Activated CD8-positive, alpha-beta memory T cell treated with anti-CD3 and anti-CD28 coated beads, Interleukin-2, amount 10 ng/mL, durations not matched to agents 7 days and 5 days (primary cell): ENCODE measurements around the gene FGG. TPM values are rescaled to one million over a fixed set of nuclear protein-coding genes. Genes with fewer than 3 reads are reported as not detected.

ENCODE experiments used
- ATAC-seq: fragments of 150-1000 bp; cut with Tn5 transposase; one replicate; pipeline ENCODE4 v1.10.0; 2021; ENCODE audit warnings: moderate library complexity
- CTCF ChIA-PET: fragments of 350-600 bp; sonication (Branson Sonifier 250); formaldehyde crosslinking; loops from one replicate; lab custom pipeline; 2021; ENCODE audit warnings: antibody characterized with exemption; lab: Charles Lee
- DNase-seq: peaks from one replicate; pipeline ENCODE4 v3.0.0-alpha.2; 2020
- H3K27ac Mint-ChIP-seq: one replicate; pipeline ENCODE4 v1.8.0; 2021; ENCODE audit warnings: mild to moderate bottlenecking, mixed read lengths
- H3K27me3 Mint-ChIP-seq: one replicate; pipeline ENCODE4 v1.8.0; 2021; ENCODE audit warnings: mixed read lengths
- H3K36me3 Mint-ChIP-seq: one replicate; pipeline ENCODE4 v1.8.0; 2021; ENCODE audit warnings: mild to moderate bottlenecking, mixed read lengths
- H3K4me1 Mint-ChIP-seq: one replicate; pipeline ENCODE4 v1.8.0; 2021; ENCODE audit warnings: mixed read lengths
- H3K4me3 Mint-ChIP-seq: one replicate; pipeline ENCODE4 v1.8.0; 2021; ENCODE audit warnings: mild to moderate bottlenecking, moderate library complexity, mixed read lengths
- H3K9me3 Mint-ChIP-seq: one replicate; pipeline ENCODE4 v1.8.0; 2022; ENCODE audit warnings: low read depth, mixed read lengths
- total RNA-seq, 2 experiments: library from RNA; stranded (reverse); gene quantifications; one replicate each; pipeline ENCODE4 v1.2.3, GENCODE V29; 2021

Gene FGG
- total RNA-seq, 2 experiments from 2014 or later: not detected

DNA sequence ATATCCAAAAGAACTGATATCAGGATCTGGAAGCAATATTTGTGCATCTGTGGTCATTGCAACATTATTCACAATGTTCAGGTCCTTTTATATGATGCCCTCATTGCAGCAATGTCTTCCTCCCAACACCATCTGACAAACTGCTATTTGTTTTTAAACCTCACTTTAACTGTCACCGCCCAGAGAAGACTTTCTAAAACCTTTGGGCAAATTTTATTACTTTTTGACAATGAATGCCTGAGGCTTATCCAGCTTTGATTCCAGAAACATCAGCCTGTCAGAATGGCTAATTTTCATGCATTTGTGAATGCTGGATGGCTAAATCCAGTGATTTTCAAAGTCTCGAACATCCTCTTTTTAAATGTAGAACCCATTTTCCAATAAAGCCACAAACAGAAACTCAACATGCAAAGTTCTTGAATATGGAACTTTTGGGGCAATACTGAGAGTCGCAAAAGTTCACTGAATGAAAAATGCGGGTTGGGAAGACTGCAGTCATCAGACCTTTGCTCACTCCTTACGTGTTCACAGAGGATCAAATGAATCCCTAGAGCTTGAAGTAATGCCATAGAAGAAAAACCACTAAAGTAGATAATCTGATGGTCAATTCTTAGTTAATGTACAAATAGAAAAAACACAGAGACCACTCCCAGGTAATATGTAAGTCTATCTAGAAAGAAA lies 39.1 kb downstream of the FGG start:
- no peak overlapping the region for H3K27ac Mint-ChIP-seq
- H3K27me3 Mint-ChIP-seq: peaks cover 3% of the 10 kb centered on the region
- DNase-seq (no peak), ATAC-seq (no peak)
- H3K4me1 Mint-ChIP-seq: no peaks in the 10 kb centered on the region
- no peaks in the 10 kb centered on the region for H3K9me3 Mint-ChIP-seq
- CTCF ChIA-PET: interaction anchor here (1.7 kb wide), 1 partner anchor 15 kb away, joined by 5 read pairs; no protein-coding TSS in a partner anchor
- no peaks in the 10 kb centered on the region for H3K36me3 Mint-ChIP-seq
- no peak overlapping the region for H3K4me3 Mint-ChIP-seq

DNA sequence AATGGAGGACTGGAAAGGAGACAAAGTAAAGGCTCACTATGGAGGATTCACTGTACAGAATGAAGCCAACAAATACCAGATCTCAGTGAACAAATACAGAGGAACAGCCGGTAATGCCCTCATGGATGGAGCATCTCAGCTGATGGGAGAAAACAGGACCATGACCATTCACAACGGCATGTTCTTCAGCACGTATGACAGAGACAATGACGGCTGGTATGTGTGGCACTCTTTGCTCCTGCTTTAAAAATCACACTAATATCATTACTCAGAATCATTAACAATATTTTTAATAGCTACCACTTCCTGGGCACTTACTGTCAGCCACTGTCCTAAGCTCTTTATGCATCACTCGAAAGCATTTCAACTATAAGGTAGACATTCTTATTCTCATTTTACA lies 42.9 kb downstream of the FGG start:
- Mint-ChIP-seq H3K4me1 (no peaks in the 10 kb centered on the region), H3K36me3 (no peaks in the 10 kb centered on the region), H3K27me3 (no peaks in the 10 kb centered on the region), H3K9me3 (no peaks in the 10 kb centered on the region), H3K27ac (no peak overlapping the region), H3K4me3 (no peak overlapping the region)
- DNase-seq: no peak
- no peak for ATAC-seq
- CTCF ChIA-PET: interaction anchor here (1.0 to 1.4 kb wide), 2 partner anchors 19 to 56 kb away, joined by 3 to 4 read pairs; partner anchors contain the start of gene PLRG1

DNA sequence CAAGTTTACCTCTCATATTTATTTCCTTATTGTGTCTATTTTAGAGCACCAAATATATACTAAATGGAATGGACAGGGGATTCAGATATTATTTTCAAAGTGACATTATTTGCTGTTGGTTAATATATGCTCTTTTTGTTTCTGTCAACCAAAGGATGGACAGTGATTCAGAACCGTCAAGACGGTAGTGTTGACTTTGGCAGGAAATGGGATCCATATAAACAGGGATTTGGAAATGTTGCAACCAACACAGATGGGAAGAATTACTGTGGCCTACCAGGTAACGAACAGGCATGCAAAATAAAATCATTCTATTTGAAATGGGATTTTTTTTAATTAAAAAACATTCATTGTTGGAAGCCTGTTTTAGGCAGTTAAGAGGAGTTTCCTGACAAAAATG lies 43.4 kb downstream of the FGG start:
- Mint-ChIP-seq H3K4me1 (no peaks in the 10 kb centered on the region), H3K4me3 (no peak overlapping the region), H3K9me3 (no peaks in the 10 kb centered on the region), H3K27me3 (no peaks in the 10 kb centered on the region), H3K36me3 (no peaks in the 10 kb centered on the region), H3K27ac (no peak overlapping the region)
- CTCF ChIA-PET: interaction anchor here (0.7 to 1.4 kb wide), 3 partner anchors 19 to 1037 kb away, joined by 3 to 4 read pairs (median 3); partner anchors contain the start of gene PLRG1
- ATAC-seq (no peak), DNase-seq (no peak)

DNA sequence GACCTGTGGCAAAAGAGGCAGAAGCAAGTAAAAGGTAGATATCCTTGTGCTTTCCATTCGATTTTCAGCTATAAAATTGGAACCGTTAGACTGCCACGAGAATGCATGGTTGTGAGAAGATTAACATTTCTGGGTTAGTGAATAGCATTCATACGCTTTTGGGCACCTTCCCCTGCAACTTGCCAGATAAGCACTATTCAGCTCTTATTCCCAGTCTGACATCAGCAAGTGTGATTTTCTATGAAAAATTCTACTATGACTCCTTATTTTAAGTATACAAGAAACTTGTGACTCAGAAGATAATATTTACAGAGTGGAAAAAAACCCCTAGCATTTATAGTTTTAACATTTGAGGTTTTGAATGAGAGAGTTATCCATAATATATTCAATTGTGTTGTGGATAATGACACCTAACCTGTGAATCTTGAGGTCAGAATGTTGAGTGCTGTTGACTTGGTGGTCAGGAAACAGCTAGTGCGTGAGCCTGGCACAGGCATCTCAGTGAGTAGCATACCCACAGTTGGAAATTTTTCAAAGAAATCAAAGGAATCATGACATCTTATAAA lies 45.7 kb downstream of the FGG start:
- Mint-ChIP-seq H3K9me3 (no peaks in the 10 kb centered on the region), H3K27ac (no peak overlapping the region), H3K4me1 (no peaks in the 10 kb centered on the region), H3K36me3 (no peaks in the 10 kb centered on the region), H3K27me3 (peaks cover 2% of the 10 kb centered on the region), H3K4me3 (no peak overlapping the region)
- CTCF ChIA-PET: interaction anchor here (1.1 kb wide), 1 partner anchor 8 kb away, joined by 3 read pairs; no protein-coding TSS in a partner anchor
- DNase-seq: no peak
- no peak for ATAC-seq

DNA sequence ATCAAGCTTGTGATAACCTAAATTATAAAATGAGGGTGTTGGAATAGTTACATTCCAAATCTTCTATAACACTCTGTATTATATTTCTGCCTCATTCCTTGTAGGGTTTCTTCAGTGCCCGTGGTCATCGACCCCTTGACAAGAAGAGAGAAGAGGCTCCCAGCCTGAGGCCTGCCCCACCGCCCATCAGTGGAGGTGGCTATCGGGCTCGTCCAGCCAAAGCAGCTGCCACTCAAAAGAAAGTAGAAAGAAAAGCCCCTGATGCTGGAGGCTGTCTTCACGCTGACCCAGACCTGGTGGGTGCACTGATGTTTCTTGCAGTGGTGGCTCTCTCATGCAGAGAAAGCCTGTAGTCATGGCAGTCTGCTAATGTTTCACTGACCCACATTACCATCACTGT lies 46.8 kb downstream of the FGG start:
- Mint-ChIP-seq H3K4me1 (no peaks in the 10 kb centered on the region), H3K4me3 (no peak overlapping the region), H3K27ac (no peak overlapping the region), H3K9me3 (no peaks in the 10 kb centered on the region), H3K36me3 (no peaks in the 10 kb centered on the region), H3K27me3 (peaks cover 2% of the 10 kb centered on the region)
- ATAC-seq: no peak
- CTCF ChIA-PET: no interaction called here
- DNase-seq: no peak

DNA sequence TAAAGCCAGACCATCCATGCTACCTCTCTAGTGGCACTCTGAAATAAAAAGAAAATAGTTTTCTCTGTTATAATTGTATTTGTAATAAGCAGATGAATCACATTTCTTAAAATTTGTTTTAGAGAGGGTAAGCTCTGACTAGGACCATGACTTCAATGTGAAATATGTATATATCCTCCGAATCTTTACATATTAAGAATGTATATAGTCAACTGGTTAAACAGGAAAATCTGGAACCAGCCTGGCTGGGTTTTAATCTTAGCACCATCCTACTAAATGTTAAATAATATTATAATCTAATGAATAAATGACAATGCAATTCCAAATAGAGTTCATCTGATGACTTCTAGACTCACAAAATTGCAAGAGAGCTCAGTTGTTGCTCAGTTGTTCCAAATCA lies 48.1 kb downstream of the FGG start:
- Mint-ChIP-seq H3K9me3 (no peaks in the 10 kb centered on the region), H3K27ac (no peak overlapping the region), H3K4me1 (peaks cover 8% of the 10 kb centered on the region), H3K4me3 (no peak overlapping the region), H3K36me3 (no peaks in the 10 kb centered on the region), H3K27me3 (peaks cover 2% of the 10 kb centered on the region)
- CTCF ChIA-PET: interaction anchor here (1.3 kb wide), 1 partner anchor 59 kb away, joined by 3 read pairs; no protein-coding TSS in a partner anchor
- no peak for DNase-seq
- ATAC-seq: no peak

DNA sequence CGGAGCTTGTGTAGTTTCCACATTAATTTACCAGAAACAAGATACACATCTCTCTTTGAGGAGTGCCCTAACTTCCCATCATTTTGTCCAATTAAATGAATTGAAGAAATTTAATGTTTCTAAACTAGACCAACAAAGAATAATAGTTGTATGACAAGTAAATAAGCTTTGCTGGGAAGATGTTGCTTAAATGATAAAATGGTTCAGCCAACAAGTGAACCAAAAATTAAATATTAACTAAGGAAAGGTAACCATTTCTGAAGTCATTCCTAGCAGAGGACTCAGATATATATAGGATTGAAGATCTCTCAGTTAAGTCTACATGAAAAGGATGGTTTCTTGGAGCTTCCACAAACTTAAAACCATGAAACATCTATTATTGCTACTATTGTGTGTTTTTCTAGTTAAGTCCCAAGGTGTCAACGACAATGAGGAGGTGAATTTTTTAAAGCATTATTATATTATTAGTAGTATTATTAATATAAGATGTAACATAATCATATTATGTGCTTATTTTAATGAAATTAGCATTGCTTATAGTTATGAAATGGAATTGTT lies 49.7 kb downstream of the FGG start, which contains the start of gene FGB:
Gene FGB (plus strand): TSS at position 315 of the 558 bp plus-strand sequence. CDS start 8 bp downstream, at position 323.
- Mint-ChIP-seq H3K4me3 (no peak within 1 kb of the TSS), H3K9me3 (no peaks in the 10 kb centered on the region), H3K4me1 (peaks cover 8% of the 10 kb centered on the region), H3K27ac (no peak within 1 kb of the TSS), H3K36me3 (no peaks in the 10 kb centered on the region), H3K27me3 (peaks cover 2% of the 10 kb centered on the region)
- CTCF ChIA-PET: interaction anchor here (1.0 kb wide), 1 partner anchor 13 kb away, joined by 3 read pairs; the partner anchor contains the start of gene PLRG1
- ATAC-seq (no peak), DNase-seq (no peak)

DNA sequence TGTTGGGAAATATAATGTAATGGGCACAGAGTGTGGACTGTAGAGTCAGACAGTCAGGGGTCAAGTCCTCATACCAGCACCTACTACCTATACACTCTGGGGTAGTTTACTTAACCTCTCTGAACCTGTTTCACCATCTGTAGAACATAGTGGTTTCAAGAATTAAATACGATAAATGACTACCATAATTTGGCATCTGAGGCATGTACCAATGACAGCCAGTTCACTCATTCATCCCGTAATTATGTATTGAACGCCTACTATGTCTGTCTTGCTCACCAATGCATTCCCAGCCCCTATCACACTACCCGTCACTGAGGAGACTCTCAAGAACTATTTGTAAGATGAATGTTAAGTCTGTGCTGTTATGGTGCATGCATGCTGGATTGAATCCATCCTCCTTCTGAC lies 51.6 kb downstream of the FGG start:
- CTCF ChIA-PET: interaction anchor here (3.1 kb wide), 1 partner anchor 60 kb away, joined by 61 read pairs; no protein-coding TSS in a partner anchor
- no peak for DNase-seq
- H3K27me3 Mint-ChIP-seq: peaks cover 2% of the 10 kb centered on the region
- no peak overlapping the region for H3K4me3 Mint-ChIP-seq
- H3K9me3 Mint-ChIP-seq: no peaks in the 10 kb centered on the region
- H3K4me1 Mint-ChIP-seq: peaks cover 8% of the 10 kb centered on the region
- no peak overlapping the region for H3K27ac Mint-ChIP-seq
- H3K36me3 Mint-ChIP-seq: no peaks in the 10 kb centered on the region
- ATAC-seq: no peak

DNA sequence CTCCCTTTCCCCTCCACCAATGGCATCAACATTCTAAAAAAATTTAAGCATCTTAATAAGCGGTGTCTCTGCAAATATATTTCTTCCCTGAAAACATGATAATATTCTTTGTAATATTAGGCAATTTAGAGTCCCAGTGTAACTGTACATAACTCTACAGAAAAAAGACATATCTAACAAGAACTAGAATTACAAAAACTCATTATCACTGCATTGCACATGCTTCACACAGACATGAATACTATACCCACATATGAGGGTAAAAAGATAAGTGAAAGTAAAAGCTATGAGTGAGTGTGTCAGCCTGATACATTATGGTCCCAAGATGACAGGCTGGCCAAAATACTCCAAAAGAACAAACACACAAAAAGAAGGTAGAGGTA lies 52.0 kb downstream of the FGG start:
- no peaks in the 10 kb centered on the region for H3K36me3 Mint-ChIP-seq
- H3K27ac Mint-ChIP-seq: no peak overlapping the region
- H3K27me3 Mint-ChIP-seq: peaks cover 2% of the 10 kb centered on the region
- no peak overlapping the region for H3K4me3 Mint-ChIP-seq
- no peak for DNase-seq
- CTCF ChIA-PET: interaction anchor here (3.1 kb wide), 1 partner anchor 60 kb away, joined by 61 read pairs; no protein-coding TSS in a partner anchor
- ATAC-seq: peak; percentile 42
- peaks cover 8% of the 10 kb centered on the region for H3K4me1 Mint-ChIP-seq
- no peaks in the 10 kb centered on the region for H3K9me3 Mint-ChIP-seq

DNA sequence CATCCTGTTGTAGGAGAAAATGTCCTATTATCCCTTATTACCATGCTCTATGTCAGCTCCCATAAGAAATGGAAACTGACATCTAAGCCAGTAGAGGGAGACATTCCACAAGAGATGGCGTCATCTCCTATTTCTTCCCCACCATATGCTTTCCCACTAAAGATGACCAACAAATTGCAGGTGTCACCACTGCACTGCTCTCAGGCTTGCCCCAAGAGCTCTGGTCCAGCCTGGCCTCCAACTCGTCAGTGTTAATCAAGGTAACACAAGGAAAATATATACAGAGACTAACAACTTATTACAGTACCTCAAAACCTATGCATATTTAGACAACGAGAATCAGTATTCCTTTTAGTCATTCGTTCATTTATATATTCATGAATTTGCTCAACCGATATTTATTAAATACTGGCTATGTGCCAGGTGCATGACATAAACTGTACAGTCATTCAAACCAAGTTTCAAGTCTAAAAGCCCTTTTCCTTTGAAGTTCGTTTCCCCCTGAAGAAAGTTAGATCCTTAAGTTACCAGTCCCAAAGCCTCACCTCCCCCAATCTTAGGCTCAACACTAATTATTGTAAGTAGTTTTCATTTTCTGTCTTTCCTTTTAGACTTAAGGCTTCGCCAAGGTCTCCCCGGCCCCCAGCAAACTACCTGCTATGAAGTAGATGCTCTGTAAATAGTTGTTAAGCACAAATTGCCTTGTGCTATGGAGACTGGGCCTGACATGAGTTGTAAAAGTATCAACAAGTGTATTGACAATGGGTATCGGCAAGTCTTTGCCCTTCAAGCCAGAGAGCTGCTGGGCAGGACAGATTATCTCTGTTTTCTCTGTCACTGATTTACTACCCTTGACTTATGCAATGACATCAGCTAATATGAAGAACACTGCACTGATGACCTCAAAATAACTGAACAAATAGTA lies 52.7 kb downstream of the FGG start:
- CTCF ChIA-PET: interaction anchor here (0.7 to 3.1 kb wide), 14 partner anchors 8 to 108 kb away, joined by 3 to 61 read pairs (median 3); partner anchors contain the start of genes FGG and PLRG1
- Mint-ChIP-seq H3K27me3 (peaks cover 2% of the 10 kb centered on the region), H3K4me3 (no peak overlapping the region), H3K36me3 (no peaks in the 10 kb centered on the region), H3K4me1 (peaks cover 8% of the 10 kb centered on the region), H3K9me3 (no peaks in the 10 kb centered on the region), H3K27ac (no peak overlapping the region)
- peak; percentile 61 for ATAC-seq
- no peak for DNase-seq

DNA sequence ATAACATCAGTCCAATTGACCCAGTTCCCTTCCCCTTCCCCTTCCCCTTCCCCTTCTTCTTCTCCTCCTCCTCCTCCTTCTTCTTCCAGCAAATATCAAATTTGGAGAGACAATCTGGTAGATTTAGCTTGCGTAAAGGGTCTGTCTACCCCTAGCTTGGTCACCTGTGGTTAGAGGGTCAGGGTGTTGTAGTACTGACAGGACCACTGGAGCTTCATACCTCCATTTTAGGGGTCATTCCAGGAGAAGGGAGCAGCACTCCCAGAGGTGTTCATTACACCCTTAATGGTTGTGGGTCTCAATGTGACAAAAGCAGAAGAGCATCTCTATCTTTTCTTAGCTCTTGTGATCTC lies 53.3 kb downstream of the FGG start:
- CTCF ChIA-PET: interaction anchor here (0.7 to 3.1 kb wide), 14 partner anchors 8 to 108 kb away, joined by 3 to 61 read pairs (median 3); partner anchors contain the start of genes FGG and PLRG1
- peaks cover 8% of the 10 kb centered on the region for H3K4me1 Mint-ChIP-seq
- ATAC-seq (no peak), DNase-seq (no peak)
- peaks cover 2% of the 10 kb centered on the region for H3K27me3 Mint-ChIP-seq
- H3K36me3 Mint-ChIP-seq: no peaks in the 10 kb centered on the region
- no peak overlapping the region for H3K27ac Mint-ChIP-seq
- no peak overlapping the region for H3K4me3 Mint-ChIP-seq
- H3K9me3 Mint-ChIP-seq: no peaks in the 10 kb centered on the region
